ENCODE data around the gene CLDN15. TPM values are rescaled to one million over a fixed set of nuclear protein-coding genes. Genes with fewer than 3 reads are reported as not detected.
A peak's percentile ranks its signal among the peaks of the same experiment; 100 is the strongest.

The CLDN15 gene
- total RNA-seq, 4 donors from 2014 or later = 27.2 to 58.5 (median 45.4) TPM

DNA sequence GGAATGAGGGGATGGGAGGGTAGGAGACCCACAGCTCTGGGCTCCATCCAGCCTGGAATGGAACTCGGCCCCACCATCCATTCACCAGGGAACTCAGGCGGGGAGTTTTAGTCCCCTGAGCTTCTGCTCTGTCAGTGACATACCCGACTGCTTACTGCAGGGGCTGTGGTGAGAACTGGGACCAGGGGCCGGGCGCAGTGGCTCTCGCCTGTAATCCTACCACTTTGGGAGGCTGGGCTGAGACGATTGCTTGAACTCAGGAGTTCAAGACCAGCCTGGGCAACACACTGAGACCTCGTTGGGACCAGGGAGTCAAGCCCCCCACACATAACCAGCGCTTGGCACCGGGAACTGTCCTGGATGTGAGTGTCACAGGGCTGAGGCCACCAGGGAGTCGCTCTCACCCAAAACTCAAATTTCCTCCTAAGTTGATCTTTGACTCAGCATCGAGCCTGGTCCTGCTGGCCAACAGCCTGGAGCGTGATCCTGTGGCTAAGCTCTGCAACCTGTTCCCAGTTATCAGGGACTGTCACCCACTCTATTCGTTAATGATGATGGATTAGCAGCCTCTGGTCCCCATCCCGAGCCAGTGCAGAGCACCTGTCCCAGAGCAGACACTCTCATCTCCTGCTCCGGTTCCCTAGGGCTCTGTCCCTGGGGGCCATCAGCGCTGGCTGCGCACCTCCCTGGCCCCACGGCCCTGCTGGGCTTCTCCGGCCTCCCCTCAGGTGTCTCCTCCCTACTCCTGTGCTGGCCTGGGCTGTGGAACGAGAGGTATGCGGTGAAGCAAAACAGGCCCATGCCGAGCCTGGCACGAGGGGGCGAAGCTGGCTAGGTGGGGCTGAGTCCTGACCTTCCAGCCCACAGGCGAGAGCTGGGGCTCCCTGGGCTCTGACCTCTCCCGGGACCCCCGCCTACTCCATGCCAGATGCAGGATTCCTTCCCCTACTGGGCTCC lies 902 bp upstream of the CLDN15 start:
- TF ChIP-seq POLR2AphosphoS5 (IDR thresholded peaks at IDR 0.05) (no peak), EP300 (IDR thresholded peaks at IDR 0.05; ENCODE audit: low read depth) (no peak), POLR2A (IDR thresholded peaks at IDR 0.05) (no peak)
- TF ChIP-seq, protein P1, sequence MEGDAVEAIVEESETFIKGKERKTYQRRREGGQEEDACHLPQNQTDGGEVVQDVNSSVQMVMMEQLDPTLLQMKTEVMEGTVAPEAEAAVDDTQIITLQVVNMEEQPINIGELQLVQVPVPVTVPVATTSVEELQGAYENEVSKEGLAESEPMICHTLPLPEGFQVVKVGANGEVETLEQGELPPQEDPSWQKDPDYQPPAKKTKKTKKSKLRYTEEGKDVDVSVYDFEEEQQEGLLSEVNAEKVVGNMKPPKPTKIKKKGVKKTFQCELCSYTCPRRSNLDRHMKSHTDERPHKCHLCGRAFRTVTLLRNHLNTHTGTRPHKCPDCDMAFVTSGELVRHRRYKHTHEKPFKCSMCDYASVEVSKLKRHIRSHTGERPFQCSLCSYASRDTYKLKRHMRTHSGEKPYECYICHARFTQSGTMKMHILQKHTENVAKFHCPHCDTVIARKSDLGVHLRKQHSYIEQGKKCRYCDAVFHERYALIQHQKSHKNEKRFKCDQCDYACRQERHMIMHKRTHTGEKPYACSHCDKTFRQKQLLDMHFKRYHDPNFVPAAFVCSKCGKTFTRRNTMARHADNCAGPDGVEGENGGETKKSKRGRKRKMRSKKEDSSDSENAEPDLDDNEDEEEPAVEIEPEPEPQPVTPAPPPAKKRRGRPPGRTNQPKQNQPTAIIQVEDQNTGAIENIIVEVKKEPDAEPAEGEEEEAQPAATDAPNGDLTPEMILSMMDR (IDR thresholded peaks at IDR 0.05) = no peak
- H3K27ac ChIP-seq = peak overlapping the region; percentile 76 to 85 (median 82)
- no peaks in the 10 kb centered on the region for H3K9me3 ChIP-seq
- H3K4me1 ChIP-seq = peaks cover 13 to 41% (median 29%) of the 10 kb centered on the region in 4 donors
- no peak for DNase-seq
- intact Hi-C loops (cut with DNase I; ENCODE audit: low total_unique reads) = loop anchor here (5.0 kb wide), 1 partner anchor 701 kb away; the partner anchor contains the start of gene AGFG2
- H3K4me3 ChIP-seq = no peak overlapping the region
- H3K36me3 ChIP-seq = peaks cover 0 to 7% (median 0%) of the 10 kb centered on the region in 4 donors
- no peaks in the 10 kb centered on the region for H3K27me3 ChIP-seq
- WGBS, 2 donors (ENCODE audit: low coverage in 1 of 2) = 77% methylated on average over 7 to 24 of the region's 28 CpGs
- in situ Hi-C loops (cut with MboI; ENCODE audit: low pct_ligation_motif_present in 1 of 4, low pct_unique_long_range_greater_than_20kb in 1 of 4, low sequenced_read_pairs in 3 of 4) = no loop called here

DNA sequence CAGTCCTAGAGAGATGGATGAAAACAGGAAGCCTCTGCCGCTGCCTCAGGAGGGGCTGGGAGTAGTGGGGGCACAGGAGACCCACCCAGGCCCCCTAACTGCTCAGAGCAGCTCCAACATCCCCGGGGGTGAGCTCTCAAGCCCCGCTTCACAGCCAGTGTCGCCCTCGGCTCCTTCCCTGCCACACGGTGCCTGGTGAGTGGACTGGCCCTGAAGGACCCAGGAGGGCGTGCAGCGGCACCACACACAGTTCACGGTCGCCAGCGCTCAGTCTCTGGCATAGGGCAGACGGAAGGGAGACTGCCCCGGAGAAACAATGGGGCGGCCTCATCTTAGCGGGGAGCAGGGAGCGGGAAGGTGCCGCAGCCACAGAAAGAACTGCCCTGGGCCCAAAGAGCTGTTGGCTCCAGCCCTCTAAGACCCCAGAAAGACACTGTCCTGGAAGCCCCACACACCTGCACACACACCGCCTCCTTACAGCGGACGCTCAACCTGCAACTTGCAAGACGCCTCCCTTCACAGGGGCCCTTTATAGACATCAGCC lies 1.2 kb downstream of the CLDN15 start:
- TF ChIP-seq, protein P1 (IDR thresholded peaks at IDR 0.05) = no peak
- no peak for TF ChIP-seq POLR2A (IDR thresholded peaks at IDR 0.05)
- no peak for TF ChIP-seq POLR2AphosphoS5 (IDR thresholded peaks at IDR 0.05)
- no peak for TF ChIP-seq EP300 (IDR thresholded peaks at IDR 0.05; ENCODE audit: low read depth)
- no peaks in the 10 kb centered on the region for H3K27me3 ChIP-seq
- H3K4me1 ChIP-seq = peaks cover 4 to 52% (median 36%) of the 10 kb centered on the region in 4 donors
- in situ Hi-C loops (cut with MboI; ENCODE audit: low pct_ligation_motif_present in 1 of 4, low pct_unique_long_range_greater_than_20kb in 1 of 4, low sequenced_read_pairs in 3 of 4) = no loop called here
- H3K27ac ChIP-seq = peak overlapping the region; percentile 76 to 85 (median 82)
- H3K4me3 ChIP-seq = peak overlapping the region in 3 of 4 donors; percentile 15 to 38 (median 34)
- WGBS, 2 donors (ENCODE audit: low coverage in 1 of 2) = 65% methylated on average over 21 of the region's 21 CpGs; no CpG with 5 or more reads in 1 of the 2 donors
- DNase-seq = no peak
- intact Hi-C loops (cut with DNase I; ENCODE audit: low total_unique reads) = loop anchor here (5.0 kb wide), 1 partner anchor 699 kb away; the partner anchor contains the start of gene AGFG2
- H3K9me3 ChIP-seq = no peaks in the 10 kb centered on the region
- peaks cover 0 to 7% (median 0%) of the 10 kb centered on the region in 4 donors for H3K36me3 ChIP-seq

DNA sequence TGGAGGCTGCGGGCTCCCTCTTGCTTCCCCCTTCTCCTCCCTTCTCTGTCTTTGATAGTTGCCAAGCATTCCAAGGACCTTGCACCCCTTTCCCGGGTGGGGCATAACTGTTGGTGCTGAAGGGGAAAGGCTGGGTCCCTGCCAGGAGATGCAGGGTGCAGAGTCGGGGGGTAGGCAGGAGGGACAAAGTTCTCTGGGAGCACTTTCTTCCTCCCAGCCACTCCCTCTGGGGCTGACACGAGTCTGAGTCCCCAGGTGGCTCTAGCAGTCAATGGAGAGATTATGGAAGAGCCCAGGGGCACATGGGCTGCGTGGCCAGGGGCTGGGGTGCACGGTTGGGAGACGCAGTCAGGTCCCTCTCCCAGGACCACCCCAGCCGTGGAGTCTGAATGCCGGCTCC lies 2.1 kb downstream of the CLDN15 start:
- Histone ChIP-seq H3K9me3 (no peaks in the 10 kb centered on the region), H3K27ac (peak overlapping the region; percentile 76 to 85 (median 82)), H3K27me3 (no peaks in the 10 kb centered on the region), H3K36me3 (peaks cover 0 to 7% (median 0%) of the 10 kb centered on the region in 4 donors), H3K4me3 (peak overlapping the region in 3 of 4 donors; percentile 15 to 38 (median 34)), H3K4me1 (peaks cover 4 to 54% (median 37%) of the 10 kb centered on the region in 4 donors)
- peak; percentile 52 for TF ChIP-seq POLR2A (IDR thresholded peaks at IDR 0.05)
- TF ChIP-seq, protein P1 (IDR thresholded peaks at IDR 0.05) = no peak
- no peak for TF ChIP-seq EP300 (IDR thresholded peaks at IDR 0.05; ENCODE audit: low read depth)
- TF ChIP-seq POLR2AphosphoS5 (IDR thresholded peaks at IDR 0.05) = peak in 2 of 3 donors; percentile 34 to 65
- intact Hi-C loops (cut with DNase I; ENCODE audit: low total_unique reads) (loop anchor here (5.0 kb wide), 1 partner anchor 698 kb away; the partner anchor contains the start of gene AGFG2), in situ Hi-C loops (cut with MboI; ENCODE audit: low pct_ligation_motif_present in 1 of 4, low pct_unique_long_range_greater_than_20kb in 1 of 4, low sequenced_read_pairs in 3 of 4) (no loop called here)
- DNase-seq = peak; percentile 82
- 48% methylated on average over 9 of the region's 9 CpGs; no CpG with 5 or more reads in 1 of the 2 donors for WGBS, 2 donors (ENCODE audit: low coverage in 1 of 2)

DNA sequence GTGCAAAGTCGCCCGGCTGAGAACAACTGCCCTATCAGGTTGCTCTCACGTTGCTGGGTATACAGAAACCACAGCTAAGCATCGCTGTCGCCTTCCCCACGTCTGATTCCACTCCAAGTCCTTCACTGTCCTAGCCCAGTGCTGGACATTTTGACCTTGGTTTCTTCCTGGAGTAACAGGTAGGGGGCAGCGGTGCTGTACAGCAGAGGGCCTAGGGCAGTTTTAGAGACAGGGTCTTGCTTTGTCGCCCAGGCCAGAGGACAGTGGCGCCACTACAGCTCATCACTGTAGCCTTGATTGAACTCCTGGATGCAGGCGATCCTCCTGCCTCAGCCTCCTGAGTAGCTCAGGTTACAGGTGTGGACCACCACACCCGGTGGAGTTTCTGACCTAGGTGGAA lies 2.6 kb downstream of the CLDN15 start:
- no peaks in the 10 kb centered on the region for H3K9me3 ChIP-seq
- in situ Hi-C loops (cut with MboI; ENCODE audit: low pct_ligation_motif_present in 1 of 4, low pct_unique_long_range_greater_than_20kb in 1 of 4, low sequenced_read_pairs in 3 of 4) = no loop called here
- no peak overlapping the region for H3K4me3 ChIP-seq
- 44% methylated on average over 11 of the region's 11 CpGs; no CpG with 5 or more reads in 1 of the 2 donors for WGBS, 2 donors (ENCODE audit: low coverage in 1 of 2)
- H3K4me1 ChIP-seq = peaks cover 4 to 54% (median 37%) of the 10 kb centered on the region in 4 donors
- peaks cover 0 to 7% (median 0%) of the 10 kb centered on the region in 4 donors for H3K36me3 ChIP-seq
- TF ChIP-seq, protein P1 (IDR thresholded peaks at IDR 0.05) = peak in 3 of 5 experiments; percentile 4 to 40 (median 11)
- no peak for TF ChIP-seq POLR2A (IDR thresholded peaks at IDR 0.05)
- no peak for DNase-seq
- no peaks in the 10 kb centered on the region for H3K27me3 ChIP-seq
- intact Hi-C loops (cut with DNase I; ENCODE audit: low total_unique reads) = loop anchor here (5.0 kb wide), 1 partner anchor 698 kb away; the partner anchor contains the start of gene AGFG2
- peak overlapping the region; percentile 76 to 85 (median 82) for H3K27ac ChIP-seq
